Stimulated activated CD4-positive, alpha-beta T cell treated with anti-CD3 and anti-CD28 coated beads, Interleukin-1b, Interleukin-23, amount 100 ng/mL, for 48 hours (primary cell): ENCODE data around the gene SHLD1.
A peak's percentile ranks its signal among the peaks of the same experiment; 100 is the strongest.
"Not testable (repeated sequence)": the region's sequence is repeated elsewhere in the genome, so short reads cannot be mapped to it uniquely, and the experiment has no call there.

Source experiments
- DNase-seq: peaks from one replicate; pipeline ENCODE4 v3.0.0-alpha.2; 2020

Gene SHLD1

GRCh38 chr20:5781798-5782750 is 31.9 kb downstream of the SHLD1 start:
- no peak for DNase-seq

GRCh38 chr20:5784735-5785134 is 34.5 kb downstream of the SHLD1 start:
- no peak for DNase-seq

- no peak for DNase-seq
Measured at GRCh38 chr20:5785146-5785545, 34.9 kb downstream of the SHLD1 start.

- no peak for DNase-seq
Measured at GRCh38 chr20:5786930-5787795, 37.0 kb downstream of the SHLD1 start.

- no peak for DNase-seq
Measured at GRCh38 chr20:5787796-5788165, 37.6 kb downstream of the SHLD1 start.

- DNase-seq = peak; percentile 80
Measured at GRCh38 chr20:5788385-5788895, 38.2 kb downstream of the SHLD1 start.

GRCh38 chr20:5789827-5790226 is 39.6 kb downstream of the SHLD1 start:
- DNase-seq = no peak

- DNase-seq = no peak
Measured at GRCh38 chr20:5793916-5794315, 43.7 kb downstream of the SHLD1 start.

- DNase-seq = no peak
Measured at GRCh38 chr20:5796331-5797040, 46.3 kb downstream of the SHLD1 start.

- no peak for DNase-seq
Measured at GRCh38 chr20:5797165-5797564, 47.0 kb downstream of the SHLD1 start.

GRCh38 chr20:5797843-5798462 is 47.8 kb downstream of the SHLD1 start:
- DNase-seq = no peak

GRCh38 chr20:5803754-5804303 is 53.6 kb downstream of the SHLD1 start:
- not testable (repeated sequence) for DNase-seq

- no peak for DNase-seq
Measured at GRCh38 chr20:5806457-5807263, 56.5 kb downstream of the SHLD1 start.

- DNase-seq = no peak
Measured at GRCh38 chr20:5807431-5807830, 57.2 kb downstream of the SHLD1 start.

GRCh38 chr20:5808901-5809300 is 58.7 kb downstream of the SHLD1 start:
- DNase-seq = no peak

- no peak for DNase-seq
Measured at GRCh38 chr20:5809495-5809894, 59.3 kb downstream of the SHLD1 start.

- DNase-seq = no peak
Measured at GRCh38 chr20:5810800-5811422, 60.7 kb downstream of the SHLD1 start.

GRCh38 chr20:5811746-5812145 is 61.5 kb downstream of the SHLD1 start:
- no peak for DNase-seq

GRCh38 chr20:5818346-5818681 is 68.1 kb downstream of the SHLD1 start:
- DNase-seq = no peak

- no peak for DNase-seq
Measured at GRCh38 chr20:5820738-5821137, 70.5 kb downstream of the SHLD1 start.
